Caki2 (cell line): Measurements from ENCODE around the gene FGF2. TPM values are rescaled to one million over a fixed set of nuclear protein-coding genes. Genes with fewer than 3 reads are reported as not detected.

ENCODE experiments used
- total RNA-seq: library from RNA; depleted of rRNA; stranded (reverse); fragments of >200 nt; shearing (Covaris generic); gene quantifications from 2 replicates; pipeline ENCODE4 v1.2.3, GENCODE V29; 2014; ENCODE audit warnings: low replicate concordance; rRNA removed

FGF2 gene
- total RNA-seq, 1 experiment from 2014 or later: 26.6 TPM

Other genes starting within 250 kb of the FGF2 start
- gene IL21, start 205.8 kb upstream of the FGF2 start, total RNA-seq: not detected in 2 replicates
- gene BBS12, start 94.1 kb upstream of the FGF2 start, total RNA-seq: 2.4 TPM in 2 replicates
- 27.6 and 37.7 TPM in 2 replicates for gene NUDT6, start 95.8 kb downstream of the FGF2 start, total RNA-seq